Erythroblast (primary cell): ENCODE measurements around the gene CERS6.

Experiments
- GATA1 ChIP-seq: IDR thresholded peaks from 2 replicates; pipeline ENCODE4 v1.6.1; 2011; ENCODE audit warnings: low read depth, mild to moderate bottlenecking, control low read depth, low read length, moderate library complexity
- POLR2A ChIP-seq: IDR thresholded peaks from 2 replicates; pipeline ENCODE4 v1.6.1; 2011; ENCODE audit warnings: mild to moderate bottlenecking, low read length

- TF ChIP-seq POLR2A (no peak), GATA1 (no peak)
Measured at GRCh38 chr2:168530982-168531622, 75.0 kb downstream of the CERS6 start.
